ENCODE data around the gene DHRS1.

Gene DHRS1

GRCh38 chr14:24280797-24281460 lies 18.7 kb downstream of the DHRS1 start:
- no peak for DNase-seq

- DNase-seq = no peak
These were observed 20.0 kb downstream of the DHRS1 start for GRCh38 chr14:24279301-24280186.

- DNase-seq = no peak
These were observed 21.2 kb downstream of the DHRS1 start for GRCh38 chr14:24278424-24278823.

DNA sequence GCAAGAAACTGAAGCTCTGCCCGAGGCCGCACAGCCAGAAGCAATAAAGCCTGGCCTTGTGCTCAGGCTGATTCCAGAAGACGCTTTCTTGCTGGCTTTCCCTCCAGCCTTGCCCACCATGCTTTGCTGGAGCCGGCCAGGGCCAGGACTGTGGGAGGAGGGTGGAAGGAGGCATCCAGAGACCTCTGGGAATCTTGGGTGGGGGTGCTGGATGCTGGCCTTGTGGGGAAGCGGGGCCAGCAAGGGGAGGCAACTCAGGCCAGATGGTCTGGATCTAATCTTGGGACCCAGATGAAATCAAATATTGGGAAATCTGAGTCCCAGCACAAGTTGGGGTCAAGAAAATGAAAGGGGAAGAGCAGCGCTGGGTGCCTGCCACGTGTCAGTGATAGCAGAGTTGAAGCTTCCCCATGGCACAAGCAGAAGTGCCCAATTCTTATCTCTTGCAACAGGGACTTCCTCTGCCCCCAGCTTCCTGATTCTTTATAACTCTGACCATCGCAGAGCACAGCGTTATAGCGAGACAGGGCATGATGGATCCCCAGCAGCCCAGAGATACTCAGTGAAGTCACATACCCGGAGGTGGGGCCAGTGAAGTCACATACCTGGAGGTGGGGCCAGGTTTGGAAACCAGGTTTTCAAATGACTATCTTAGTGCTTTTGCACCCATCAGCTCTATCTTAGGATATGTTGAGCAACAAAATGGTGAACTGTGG lies 21.8 kb downstream of the DHRS1 start:
- DNase-seq = no peak

DNA sequence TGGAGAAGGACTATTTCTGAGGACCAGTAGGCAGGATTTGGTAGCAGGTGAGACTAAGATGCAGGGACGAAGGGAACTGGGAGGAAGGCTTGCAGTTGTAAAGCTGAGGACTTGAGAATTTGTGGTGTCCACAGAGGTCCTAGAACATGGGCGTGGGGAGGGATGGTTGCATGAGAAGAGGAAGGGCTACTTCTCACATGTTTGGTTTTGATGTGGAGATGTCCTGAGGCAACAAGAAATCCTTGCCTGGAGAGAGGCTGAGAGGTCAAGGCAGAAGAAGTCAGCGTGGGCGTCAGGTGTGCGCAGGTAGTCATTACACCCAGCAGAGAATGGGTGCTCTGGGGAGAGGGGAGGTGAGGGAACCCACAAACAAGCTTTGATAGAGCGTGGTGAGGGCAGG lies 22.5 kb downstream of the DHRS1 start:
- no peak for DNase-seq

- DNase-seq = no peak
These were observed 25.5 kb downstream of the DHRS1 start for GRCh38 chr14:24274101-24274543.

DNA sequence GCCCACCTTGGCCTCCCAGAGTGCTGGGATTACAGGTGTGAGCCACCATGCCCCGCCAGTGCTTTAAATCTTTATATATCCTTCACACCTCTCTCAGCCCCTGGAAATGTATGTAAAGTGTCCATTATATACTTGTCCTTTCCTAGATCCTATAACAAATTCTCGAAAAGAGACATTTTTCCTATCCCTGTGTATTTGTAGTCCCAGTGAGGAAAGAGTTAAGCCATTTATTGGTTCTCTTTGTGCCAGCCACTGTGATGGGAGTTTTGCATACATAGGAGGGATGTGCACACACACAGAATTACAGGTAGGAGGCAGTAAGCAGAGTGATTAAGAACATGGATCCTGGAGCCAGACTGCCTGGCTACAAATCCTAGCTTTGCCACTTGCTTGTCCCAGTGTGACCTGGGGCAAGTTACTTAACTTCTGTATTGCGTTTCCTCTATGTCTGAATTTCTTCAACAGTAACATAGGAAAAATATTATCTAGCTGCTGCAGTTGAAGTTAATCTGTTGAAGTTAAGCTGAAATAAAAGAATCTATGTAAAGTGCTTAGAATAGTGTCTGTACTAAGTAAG lies 26.1 kb downstream of the DHRS1 start:
- no peak for DNase-seq

GRCh38 chr14:24272467-24272866 lies 27.1 kb downstream of the DHRS1 start:
- DNase-seq = no peak

- DNase-seq = no peak
These were observed 27.7 kb downstream of the DHRS1 start for GRCh38 chr14:24271834-24272263.

GRCh38 chr14:24271134-24271833 lies 28.3 kb downstream of the DHRS1 start, which contains the start of gene RABGGTA:
Gene RABGGTA, minus strand, starts transcription at chr14:24271597. Its CDS starts 482 bp downstream, at chr14:24271115.
- DNase-seq = peak; percentile 93

DNA sequence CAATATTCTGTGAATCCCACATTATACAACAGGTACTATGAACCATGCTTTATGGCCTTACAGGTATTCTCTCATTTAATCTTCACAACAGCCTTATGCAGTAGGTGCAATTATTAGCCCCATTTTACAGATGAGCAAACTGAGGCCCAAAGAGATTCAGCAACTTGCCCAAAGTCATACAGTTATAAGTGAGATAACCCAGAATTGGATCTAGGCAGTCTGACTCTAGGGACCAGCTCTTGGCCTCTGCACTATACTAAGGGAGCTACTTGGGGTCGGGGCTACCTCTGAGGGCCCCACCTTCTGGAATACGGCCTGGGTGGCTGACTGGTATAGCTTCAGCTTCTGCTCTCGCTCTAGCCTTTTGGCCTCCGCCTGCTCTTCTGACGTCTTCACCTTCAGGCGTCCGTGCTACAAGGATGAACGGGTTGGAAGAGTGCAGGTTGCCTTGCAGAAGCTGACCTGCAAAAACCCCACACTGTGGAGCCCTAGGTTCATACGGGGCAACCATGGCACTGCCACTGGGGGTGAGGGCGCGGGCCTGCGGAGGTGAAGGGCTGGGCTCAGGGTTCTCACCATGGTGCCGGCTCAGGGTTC lies 28.9 kb downstream of the DHRS1 start:
- no peak for DNase-seq

DNA sequence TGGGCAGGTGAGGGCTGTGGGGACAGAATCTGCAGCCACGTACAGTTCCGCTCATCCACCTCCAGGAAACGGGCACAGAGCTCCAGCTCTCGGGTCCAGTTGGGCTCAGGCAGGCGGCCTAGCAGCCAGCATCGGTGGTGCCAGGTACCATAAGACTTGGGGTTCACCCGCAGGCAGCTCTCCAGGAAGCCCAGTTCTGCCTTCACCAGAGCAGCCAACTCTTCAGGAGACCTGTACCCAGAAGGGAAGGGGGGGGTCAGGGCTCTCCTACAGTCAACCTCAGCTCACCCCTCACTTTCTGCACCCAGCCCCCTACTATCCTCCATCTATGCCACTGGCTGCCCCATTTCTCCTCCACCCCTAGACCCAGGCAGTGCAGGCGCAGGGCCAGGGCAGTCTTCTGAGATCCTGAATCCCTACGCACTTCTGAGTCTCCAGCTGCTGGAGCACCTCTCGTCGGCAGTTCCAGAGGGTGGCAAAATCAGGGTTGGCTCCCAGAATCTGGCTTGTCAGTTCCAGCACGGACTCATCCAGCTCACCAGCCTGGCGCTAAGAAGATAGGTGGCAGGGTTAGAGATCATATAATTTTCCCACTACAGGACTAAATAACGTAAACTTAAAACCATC lies 29.6 kb downstream of the DHRS1 start:
- DNase-seq = no peak

DNA sequence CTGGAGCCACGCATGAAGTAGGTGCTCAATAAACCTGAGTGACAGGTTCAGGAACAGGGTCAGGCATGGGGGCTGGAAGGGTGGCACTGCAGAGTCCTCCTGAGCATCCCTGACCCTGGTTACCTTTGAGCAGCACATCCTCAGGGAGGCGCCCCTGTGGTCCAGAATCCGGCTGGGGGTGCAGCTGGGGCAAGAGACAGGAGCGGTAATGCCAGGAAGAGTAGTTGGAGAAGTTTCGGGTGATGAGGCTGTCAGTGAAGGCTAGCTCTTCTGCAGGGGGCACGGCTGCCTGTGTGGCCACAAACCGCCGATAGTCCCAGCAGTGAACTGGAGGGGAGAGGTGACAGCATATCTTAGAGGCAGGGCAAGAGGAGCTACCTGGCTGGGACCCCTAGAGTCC lies 30.2 kb downstream of the DHRS1 start:
- no peak for DNase-seq

DNA sequence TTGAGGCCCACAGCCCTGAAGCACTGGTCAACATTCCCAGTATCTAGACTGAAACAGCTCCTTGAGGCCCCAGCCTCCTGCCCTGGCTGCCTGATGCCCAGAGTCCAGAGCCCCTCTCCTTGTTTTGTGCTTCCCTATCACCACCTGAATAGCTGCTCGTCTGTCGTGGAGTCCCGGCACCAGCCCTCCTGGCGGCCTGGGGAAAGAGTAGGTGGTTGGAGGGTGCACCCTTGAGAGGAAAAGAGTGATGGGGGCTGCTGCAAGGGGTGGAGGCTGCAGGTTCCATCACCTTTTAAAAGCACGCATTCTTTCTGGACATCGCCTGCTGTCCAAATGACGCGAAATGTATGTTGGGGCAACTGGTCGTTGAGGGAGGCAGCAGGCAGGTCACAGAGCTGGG lies 31.4 kb downstream of the DHRS1 start:
- no peak for DNase-seq

DNA sequence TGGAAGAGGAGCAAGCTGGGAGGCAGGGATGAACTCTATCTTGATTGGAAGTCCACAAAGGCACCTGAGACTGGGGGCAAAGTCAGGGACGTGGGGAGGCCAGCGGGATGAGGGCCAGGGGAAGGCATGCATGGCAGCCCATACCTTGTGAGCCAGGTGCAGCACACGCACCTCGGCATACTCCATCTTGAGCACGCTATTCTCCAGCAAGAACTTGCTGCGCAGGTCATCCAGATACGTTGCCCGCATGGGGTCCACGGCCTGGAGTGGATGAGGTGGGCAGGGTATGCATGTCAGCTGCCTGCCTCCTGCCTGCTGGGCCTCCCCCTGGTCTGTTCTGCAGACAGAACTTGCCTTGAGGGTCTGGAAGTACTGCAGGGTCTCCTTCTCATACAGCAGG lies 32.1 kb downstream of the DHRS1 start:
- DNase-seq = no peak

- no peak for DNase-seq
These were observed 33.0 kb downstream of the DHRS1 start for GRCh38 chr14:24266344-24267244.

GRCh38 chr14:24264298-24264697 lies 35.3 kb downstream of the DHRS1 start:
- no peak for DNase-seq

GRCh38 chr14:24263848-24264247 lies 35.7 kb downstream of the DHRS1 start:
- peak; percentile 76 for DNase-seq

- DNase-seq = peak; percentile 95
These were observed 36.5 kb downstream of the DHRS1 start, which contains the start of gene TGM1 for GRCh38 chr14:24262821-24263733. Gene TGM1, minus strand, starts transcription at chr14:24263177. Its CDS starts 825 bp downstream, at chr14:24262352.
